ENCODE measurements around the gene NCOR1. TPM values are rescaled to one million over a fixed set of nuclear protein-coding genes. Genes with fewer than 3 reads are reported as not detected.
A peak's percentile ranks its signal among the peaks of the same experiment; 100 is the strongest.

NCOR1 gene
- total and polyA plus RNA-seq, 10 of the 15 experiments (the other 5 are each of a cell fraction or from before 2014, with no cell fraction given): 34.5 to 135 (median 82.9) TPM

DNA sequence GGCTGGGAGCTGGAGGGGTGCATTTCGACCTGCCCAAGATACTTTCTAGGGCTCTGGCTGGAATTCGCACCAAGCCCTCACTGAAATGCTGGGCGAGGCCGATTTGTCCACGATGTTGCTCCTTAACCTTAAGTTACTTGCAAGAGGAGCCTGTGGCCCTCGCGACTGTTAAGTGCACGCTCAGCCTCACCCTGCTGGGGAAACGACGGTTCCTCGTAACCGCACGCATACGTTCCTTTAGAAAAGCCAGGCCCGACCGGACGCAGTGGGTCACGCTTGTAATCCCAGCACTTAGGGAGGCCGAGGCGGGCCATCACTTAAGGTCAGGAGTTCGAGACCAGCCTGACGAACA lies 607 bp upstream of the NCOR1 start (continued):
- TF ChIP-seq REST (IDR thresholded peaks at IDR 0.05; ENCODE audit: low read depth, low read length) (no peak), TCF3 (IDR thresholded peaks at IDR 0.05; ENCODE audit: borderline replicate concordance, insufficient read depth, low read depth, low read length) (0 out of 2 replicates have a peak, but pooled peaks have one; percentile 5), RUNX3 (IDR thresholded peaks at IDR 0.05; ENCODE audit: low read length) (peak; percentile 58), MYC (IDR thresholded peaks at IDR 0.05; ENCODE audit: insufficient read depth, insufficient read length, insufficient replicate concordance, low read length, severe bottlenecking) (peak; percentile 6), KAT2A (conservative IDR thresholded peaks at IDR 0.05; ENCODE audit: control insufficient read depth, low read depth, low read length) (no peak)

DNA sequence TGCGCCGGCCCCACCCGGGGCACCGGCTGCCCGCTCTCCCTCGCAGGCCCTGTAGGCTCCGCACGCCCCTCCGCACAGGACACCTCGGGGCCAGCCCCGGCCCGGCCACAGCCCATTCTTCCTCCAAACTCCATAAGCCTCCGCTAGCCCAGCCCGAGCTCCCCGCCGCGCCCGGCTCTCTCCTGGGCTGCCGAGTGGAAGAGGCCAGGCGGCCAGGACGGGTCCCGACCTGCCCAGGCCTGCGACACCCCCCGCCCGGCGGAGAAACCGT lies 397 bp downstream of the NCOR1 start:
- intact Hi-C loops (cut with micrococcal nuclease; ENCODE audit: unreplicated experiment) (loop anchor here (10.0 kb wide), 1 partner anchor 200 kb away; the partner anchor contains the start of gene TRPV2), in situ Hi-C loops (cut with MboI) (no loop called here)
- Histone ChIP-seq H2AFZ (ENCODE audit: control insufficient read depth, low read depth, low read length) (peak overlapping the region; percentile 73), H3K36me3 (ENCODE audit: control insufficient read depth in 2 of 2, insufficient read depth in 2 of 2, low read length in 1 of 2) (no peaks in the 10 kb centered on the region; a peak in 1 of 4 replicates), H3K27me3 (replicated peaks in 1 of 2; ENCODE audit: control insufficient read depth in 2 of 2, insufficient read depth in 2 of 2, low read length in 1 of 2) (no peaks in the 10 kb centered on the region), H3K4me2 (ENCODE audit: control insufficient read depth, insufficient read depth) (peak overlapping the region; percentile 71), H3K4me1 (ENCODE audit: control insufficient read depth, insufficient read depth, low read length) (peaks cover 4% of the 10 kb centered on the region), H3K27ac (ENCODE audit: control insufficient read depth, insufficient read depth) (peak overlapping the region; percentile 96), H3K9me3 (replicated peaks; ENCODE audit: control insufficient read depth, insufficient read depth, low read length) (no peaks in the 10 kb centered on the region), H3K79me2 (ENCODE audit: control insufficient read depth, insufficient read depth, low read length) (peaks cover 84% of the 10 kb centered on the region), H3K9ac (ENCODE audit: control insufficient read depth, insufficient read depth, low read length) (peak overlapping the region; percentile 96), H3K4me3 (peak overlapping the region; percentile 91), H4K20me1 (ENCODE audit: control insufficient read depth, insufficient read depth) (no peaks in the 10 kb centered on the region; the same call in 1 of the 2 replicates)
- RAD21 ChIA-PET (ENCODE audit: unreplicated experiment): interaction anchor here (0.6 kb wide), 2 partner anchors 72 to 91 kb away, joined by 3 read pairs; no protein-coding TSS in a partner anchor
- FAIRE-seq (no peak), ATAC-seq (peak; percentile 70), DNase-seq (ENCODE audit: low read depth, low spot score) (no peak)
- TF ChIP-seq FOXK2 (IDR thresholded peaks at IDR 0.05) (no peak), ASH2L (IDR thresholded peaks at IDR 0.05; ENCODE audit: borderline replicate concordance, low read depth) (peak; percentile 68; the same call in 1 of the 2 replicates)
- 0% methylated on average over 27 of the region's 27 CpGs for WGBS (ENCODE audit: insufficient coverage, insufficient replicate concordance, low lambda C conversion rate, missing lambda C conversion rate)
- BruUV-seq (replicated peaks): no TSS peak
- SMC1A ChIA-PET (ENCODE audit: uncharacterized antibody, unreplicated experiment): interaction anchor here (1.5 to 1.9 kb wide), 3 partner anchors 12 to 26 kb away, joined by 6 to 8 read pairs (median 6); no protein-coding TSS in a partner anchor
- CTCF ChIA-PET: interaction anchor here (1.1 to 2.3 kb wide), 3 partner anchors 72 to 148 kb away, joined by 3 to 5 read pairs (median 5); partner anchors contain the start of gene CENPV
- POLR2A ChIA-PET: interaction anchor here (0.7 to 1.7 kb wide), 2 partner anchors 10 to 72 kb away, joined by 3 to 6 read pairs; no protein-coding TSS in a partner anchor

All from GM12878 (cell line).